Measurements from ENCODE around the gene ROR2. TPM values are rescaled to one million over a fixed set of nuclear protein-coding genes. Genes with fewer than 3 reads are reported as not detected.

ROR2 gene
- total and polyA plus RNA-seq, 2 donors (not counting 3 experiments of a cell fraction or from before 2014, with no cell fraction given) = not detected

GRCh38 chr9:91586282-91586681 lies 363.7 kb downstream of the ROR2 start:
- no peak overlapping the region for H3K4me2 ChIP-seq (ENCODE audit: insufficient read depth, low read length)
- H2AFZ ChIP-seq (ENCODE audit: low read depth, low read length) = no peak overlapping the region
- H3K4me1 ChIP-seq (ENCODE audit: control insufficient read depth, extremely low read depth, insufficient read depth, low read length) = no peaks in the 10 kb centered on the region
- no peaks in the 10 kb centered on the region for H3K79me2 ChIP-seq (ENCODE audit: control insufficient read depth, insufficient read depth, low read length)
- no peak overlapping the region for H3K27ac ChIP-seq (ENCODE audit: insufficient read depth, low read depth, low read length)
- no peaks in the 10 kb centered on the region for H3K9me3 ChIP-seq (replicated peaks; ENCODE audit: control insufficient read depth, insufficient read depth, low read length)
- no TSS peak for BruUV-seq (replicated peaks)
- no peak overlapping the region for H3K4me3 ChIP-seq (replicated peaks in 1 of 3; ENCODE audit: insufficient read depth in 1 of 3, low read depth in 1 of 3, low read length in 3 of 3)
- dilution Hi-C loops (cut with MboI; ENCODE audit: extremely low pct_ligation_motif_present, low sequenced_read_pairs) (no loop called here), intact Hi-C loops (cut with micrococcal nuclease) (no loop called here)
- no peak for FAIRE-seq
- no peaks in the 10 kb centered on the region for H3K9me1 ChIP-seq (replicated peaks; ENCODE audit: control insufficient read depth, extremely low read depth, insufficient read depth, low read length)
- H4K20me1 ChIP-seq (replicated peaks; ENCODE audit: control insufficient read depth, extremely low read depth, insufficient read depth, low read length) = no peaks in the 10 kb centered on the region
- TF ChIP-seq POLR2A (IDR thresholded peaks at IDR 0.05; ENCODE audit: low read depth, low read length) (no peak), MAX (IDR thresholded peaks at IDR 0.05; ENCODE audit: insufficient read depth, insufficient read length) (no peak), EZH2 (IDR thresholded peaks at IDR 0.05; ENCODE audit: borderline replicate concordance, low read depth, low read length, severe bottlenecking) (no peak), FOS (IDR thresholded peaks at IDR 0.05; ENCODE audit: borderline replicate concordance, insufficient read depth, low read length) (no peak), JUN (IDR thresholded peaks at IDR 0.05; ENCODE audit: borderline replicate concordance, insufficient read depth, insufficient read length, low read depth) (no peak), MYC (IDR thresholded peaks at IDR 0.05; ENCODE audit: low read depth, low read length) (no peak), CTCF (IDR thresholded peaks at IDR 0.05; ENCODE audit: extremely low read depth in 1 of 2, insufficient read depth in 1 of 2, low read depth in 1 of 2, low read length in 2 of 2) (no peak), GATA2 (IDR thresholded peaks at IDR 0.05; ENCODE audit: insufficient read depth, insufficient read length, low read depth, low read length) (no peak)
- H3K27me3 ChIP-seq (ENCODE audit: control insufficient read depth in 2 of 2, insufficient read depth in 2 of 2, low read length in 2 of 2) = no peaks in the 10 kb centered on the region
- H3K36me3 ChIP-seq (ENCODE audit: control insufficient read depth in 2 of 2, extremely low read depth in 1 of 2, insufficient read depth in 2 of 2, low read length in 2 of 2) = no peaks in the 10 kb centered on the region
- ChIA-PET POLR2A (no interaction called here), CTCF (interaction anchor here (1.3 kb wide), 1 partner anchor 9 kb away, joined by 3 read pairs; no protein-coding TSS in a partner anchor)
- H3K9ac ChIP-seq (replicated peaks; ENCODE audit: extremely low read depth, insufficient read depth, low read length) = no peak overlapping the region
- DNase-seq (ENCODE audit: low read depth, low spot score) = no peak

All from endothelial cell of umbilical vein (primary cell).